Nucleus accumbens (tissue), 56 donors: Measurements from ENCODE around the gene UBASH3B.
"Not testable (repeated sequence)": the region's sequence is repeated elsewhere in the genome, so short reads cannot be mapped to it uniquely, and the experiment has no call there.

ENCODE experiments used
- DNase-seq, 56 donors: peaks; one replicate each; lab custom pipeline; 2025; lab: John Stamatoyannopoulos, UW

UBASH3B gene

DNA sequence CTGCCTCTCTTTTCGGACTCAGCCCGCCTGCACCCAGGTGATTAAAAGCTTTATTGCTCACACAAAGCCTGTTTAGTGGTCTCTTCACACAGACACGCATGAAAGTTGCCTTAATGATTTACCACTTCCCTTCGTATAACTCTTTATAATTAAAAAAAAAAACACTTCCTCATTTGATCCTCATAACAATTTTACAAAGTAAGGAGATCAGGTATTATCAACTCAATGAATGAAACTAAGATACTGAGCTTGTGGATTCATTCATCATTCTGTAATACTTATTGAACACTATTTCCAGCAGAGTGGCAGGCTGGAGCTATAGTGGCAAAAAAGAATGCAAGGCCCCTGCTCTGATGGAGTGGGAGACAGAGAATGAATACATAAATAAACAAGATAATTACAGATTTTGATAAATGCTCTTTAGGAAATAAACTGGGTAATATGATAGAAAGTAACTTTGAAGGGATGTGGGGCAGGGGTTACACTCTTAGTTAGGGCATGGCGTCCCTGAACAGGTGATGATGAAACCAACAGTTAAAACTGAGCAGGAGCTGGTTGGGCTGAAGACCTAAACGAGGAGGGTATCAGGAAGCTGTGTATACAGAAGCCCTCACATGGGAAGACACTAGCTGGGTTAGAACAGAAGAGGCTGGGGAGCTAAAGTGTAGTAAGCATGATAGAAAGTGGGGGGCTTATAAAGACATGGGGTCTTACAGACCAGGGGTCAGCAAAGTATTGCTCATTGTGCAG lies 177.4 kb downstream of the UBASH3B start:
- no peak for DNase-seq

DNA sequence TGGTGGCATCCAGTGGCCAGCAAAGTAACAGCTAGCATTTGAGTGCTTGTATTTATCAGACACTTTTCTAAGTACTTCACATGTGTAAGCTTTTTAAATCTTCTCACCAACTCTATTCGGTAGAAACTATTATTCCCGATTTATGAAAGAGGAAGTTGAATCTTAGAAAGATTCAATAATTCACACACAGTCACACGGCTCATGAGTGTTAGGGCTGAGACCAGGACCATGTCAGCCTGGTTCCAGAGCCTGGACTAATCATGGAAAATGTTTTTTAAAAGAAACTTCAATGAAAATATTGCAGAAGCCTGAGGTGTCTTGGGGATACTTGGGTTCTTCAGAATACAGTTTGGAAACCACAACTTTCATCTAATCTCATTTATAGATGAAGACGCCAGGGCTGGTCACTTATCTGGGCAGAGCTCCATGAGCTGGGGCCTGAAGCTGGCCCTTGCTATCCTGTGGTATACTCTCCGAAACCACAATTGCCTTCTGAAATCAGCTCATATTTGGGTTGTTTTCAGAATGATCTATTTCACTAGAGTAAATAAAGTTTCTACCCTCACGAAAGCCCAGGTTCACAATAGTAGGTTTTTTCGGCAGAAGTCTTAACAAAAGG lies 178.4 kb downstream of the UBASH3B start:
- DNase-seq: no peak

GRCh38 chr11:122836916-122837315 lies 181.4 kb downstream of the UBASH3B start:
- no peak for DNase-seq

GRCh38 chr11:122837528-122838346 lies 182.2 kb downstream of the UBASH3B start:
- no peak for DNase-seq

DNA sequence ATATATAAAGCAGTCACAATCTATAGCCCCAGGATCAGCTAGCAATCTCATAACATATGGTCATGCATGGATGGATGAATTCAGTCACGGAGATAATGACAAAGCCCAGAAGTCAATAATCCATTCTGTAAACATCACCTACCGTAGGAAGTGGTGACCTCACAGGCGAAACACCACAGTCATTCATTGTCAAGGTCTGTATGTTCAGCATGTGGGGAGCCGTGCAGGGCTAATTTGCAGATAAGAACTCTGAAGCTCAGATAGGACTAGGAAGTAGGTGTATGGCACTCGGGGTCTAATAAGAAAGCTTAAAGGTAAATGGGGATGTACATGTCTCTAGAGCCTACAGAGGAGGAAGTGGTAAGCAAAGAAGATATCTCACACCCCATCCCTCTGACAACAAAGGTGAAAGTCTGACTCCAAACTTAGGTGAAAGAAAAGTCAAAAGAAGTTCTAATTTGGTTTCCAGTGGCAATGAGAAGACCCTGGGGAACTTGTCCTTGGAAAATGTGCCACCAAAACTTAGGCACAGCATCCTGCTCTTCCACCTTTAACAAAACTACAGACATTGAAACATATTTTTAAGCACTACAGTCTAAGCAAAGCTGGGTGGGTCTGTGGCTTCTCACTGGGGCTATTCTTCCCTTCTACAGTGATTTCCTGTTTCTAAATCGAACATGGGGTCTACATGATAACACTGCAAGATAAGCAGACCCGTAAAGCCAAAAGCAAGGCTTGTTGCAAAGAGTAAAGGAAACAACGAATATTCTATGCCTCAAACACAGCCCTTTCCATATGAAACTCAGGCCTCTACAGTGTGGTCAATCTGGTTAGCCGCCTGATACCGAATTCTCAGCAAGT lies 188.0 kb downstream of the UBASH3B start:
- no peak for DNase-seq

DNA sequence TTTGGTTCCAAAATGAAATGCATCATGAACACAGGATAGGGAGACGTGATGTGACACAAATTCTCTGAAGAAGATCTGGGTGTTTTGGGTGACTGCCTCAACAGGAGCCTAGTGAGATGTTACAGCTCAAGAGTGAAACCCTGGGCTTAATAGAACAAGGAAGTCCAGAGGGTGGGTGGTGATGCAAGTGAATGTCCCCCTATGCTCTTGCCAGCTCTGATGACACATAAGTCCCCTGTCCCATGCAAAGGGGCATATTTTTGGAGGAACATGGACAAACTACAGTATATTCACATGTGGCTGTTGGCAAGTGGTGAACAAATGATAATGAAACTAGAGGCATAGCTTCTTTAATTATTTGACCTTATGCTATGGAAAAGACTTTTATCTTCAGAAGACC lies 191.9 kb downstream of the UBASH3B start:
- DNase-seq: no peak

GRCh38 chr11:122848186-122848585 lies 192.7 kb downstream of the UBASH3B start:
- no peak for DNase-seq

DNA sequence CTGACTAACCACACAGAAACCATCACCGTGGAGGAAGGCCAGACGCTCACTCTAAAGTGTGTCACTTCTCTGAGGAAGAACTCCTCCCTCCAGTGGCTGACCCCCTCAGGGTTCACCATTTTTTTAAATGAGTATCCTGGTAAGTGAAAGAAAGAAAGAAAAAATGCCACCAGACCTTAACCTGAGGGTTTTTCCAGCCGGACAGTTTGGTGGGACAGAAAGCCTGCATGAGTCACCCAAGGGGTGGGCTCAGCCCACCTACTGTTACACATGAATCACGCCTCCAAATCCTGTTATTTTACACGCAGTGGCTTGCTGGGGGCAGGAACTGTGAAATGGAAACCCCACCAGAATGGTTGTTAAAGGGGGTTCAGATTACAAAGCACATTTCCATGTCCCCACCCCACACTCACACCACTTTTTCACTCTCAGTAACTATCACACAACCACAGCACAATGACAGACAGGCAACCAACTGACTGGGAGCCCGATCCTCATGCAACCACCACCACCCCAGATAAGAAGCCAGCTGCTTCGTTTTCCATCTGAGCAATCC lies 194.6 kb downstream of the UBASH3B start:
- no peak for DNase-seq

DNA sequence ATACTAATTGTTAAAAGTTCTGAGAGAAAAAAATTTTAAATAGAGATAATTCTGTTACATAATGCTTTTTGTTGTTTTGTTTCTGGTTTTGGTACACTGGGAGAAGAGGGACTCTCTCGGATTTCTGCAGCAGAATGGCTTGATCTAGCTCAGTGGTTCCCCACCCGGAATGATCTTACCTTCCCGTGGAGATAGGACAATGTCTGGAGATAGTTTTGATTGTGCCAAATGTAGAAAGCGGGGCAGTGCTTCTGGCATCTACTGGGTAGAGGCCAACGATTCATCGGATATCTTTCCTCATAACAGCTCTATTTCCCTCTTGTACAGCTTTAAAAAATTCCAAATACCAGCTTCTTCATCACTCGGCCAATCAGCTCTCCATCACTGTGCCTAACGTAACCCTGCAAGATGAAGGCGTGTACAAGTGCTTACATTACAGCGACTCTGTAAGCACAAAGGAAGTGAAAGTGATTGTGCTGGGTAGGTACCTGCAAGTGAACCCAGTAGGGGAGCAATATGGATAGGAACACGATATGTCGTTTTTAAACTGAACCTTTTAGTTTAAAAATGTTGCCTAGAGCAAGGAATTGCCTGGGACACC lies 195.9 kb downstream of the UBASH3B start:
- peak in 5 of 56 donors; percentile 9 to 32 (median 13) for DNase-seq

GRCh38 chr11:122852074-122852795 lies 196.7 kb downstream of the UBASH3B start:
- DNase-seq: peak in 31 of 56 donors; percentile 2 to 73 (median 32)

DNA sequence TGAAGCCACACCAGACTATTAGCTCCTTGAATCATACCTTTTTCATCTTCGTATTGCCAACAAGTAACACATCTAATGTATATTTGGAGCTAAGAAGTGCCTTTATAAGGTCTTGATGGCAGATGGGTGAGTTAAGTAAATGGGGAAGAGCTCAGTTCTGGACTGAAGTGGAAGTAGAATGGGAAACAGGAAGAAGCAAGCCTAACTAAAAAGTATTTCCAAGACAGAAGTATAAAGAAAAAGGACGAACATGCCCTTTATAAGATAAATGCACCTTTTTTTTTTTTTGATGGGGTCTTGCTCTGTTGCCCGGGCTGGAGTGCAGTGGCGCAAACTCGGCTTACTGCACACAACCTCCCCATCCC lies 197.3 kb downstream of the UBASH3B start:
- no peak for DNase-seq

GRCh38 chr11:122853261-122853660 lies 197.7 kb downstream of the UBASH3B start:
- no peak for DNase-seq

DNA sequence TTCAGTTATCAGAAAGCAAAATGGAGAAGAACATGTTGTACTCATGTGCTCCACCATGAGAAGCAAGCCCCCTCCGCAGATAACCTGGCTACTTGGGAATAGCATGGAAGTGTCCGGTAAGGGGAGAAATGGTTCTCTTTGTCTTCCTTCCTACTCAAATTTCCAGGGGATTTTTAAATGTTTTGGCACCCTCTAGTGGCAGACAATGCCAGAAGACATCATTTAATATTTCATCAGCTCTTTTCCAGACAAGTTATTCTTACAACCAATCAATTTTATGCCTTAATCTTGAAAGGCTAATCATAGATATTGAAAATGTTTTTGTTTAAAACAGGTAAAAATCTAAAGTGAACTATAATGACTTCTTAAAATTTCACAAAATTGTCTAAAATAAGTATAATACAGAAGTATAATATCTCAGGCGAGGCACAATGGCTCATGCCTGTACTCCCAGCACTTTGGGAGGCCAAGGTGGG lies 198.5 kb downstream of the UBASH3B start:
- peak in 25 of 56 donors; percentile 2 to 70 (median 10) for DNase-seq

GRCh38 chr11:122861631-122862030 lies 206.1 kb downstream of the UBASH3B start:
- no peak for DNase-seq

GRCh38 chr11:122862091-122862490 lies 206.6 kb downstream of the UBASH3B start:
- DNase-seq: no peak

- not testable (repeated sequence) for DNase-seq
These were observed 207.6 kb downstream of the UBASH3B start for GRCh38 chr11:122863154-122863553.

DNA sequence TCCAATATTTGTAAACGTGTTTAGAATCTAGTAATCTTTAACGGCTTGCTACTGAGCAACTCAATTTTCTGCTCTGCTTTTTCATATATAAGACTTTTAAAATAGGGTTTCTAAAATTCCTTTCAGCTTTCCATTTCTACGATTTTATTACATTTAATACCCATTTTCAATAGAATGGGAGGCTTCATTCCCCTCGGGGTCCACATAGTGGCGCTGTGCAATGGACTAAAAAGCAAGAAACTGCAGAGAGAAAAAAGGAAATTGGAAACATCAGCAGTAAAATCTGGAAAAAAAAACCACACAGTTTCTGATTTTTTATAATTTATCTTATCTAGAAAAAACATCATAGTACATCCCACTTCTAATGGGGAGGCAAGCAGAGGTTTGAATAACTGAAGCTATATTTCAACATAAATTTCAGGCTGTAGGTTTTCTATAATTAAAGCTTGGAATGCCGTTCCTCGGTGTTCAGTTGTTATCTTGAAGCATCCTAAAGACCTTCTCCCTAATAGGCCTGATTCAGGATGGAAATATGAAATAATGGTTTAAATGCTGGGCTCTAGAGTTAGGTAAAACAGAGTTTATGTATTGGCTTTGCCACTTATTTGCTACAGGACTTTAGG lies 208.3 kb downstream of the UBASH3B start:
- DNase-seq: peak in 20 of 56 donors; percentile 1 to 73 (median 18)
